GM10266 (cell line): ENCODE results near the gene TIMP3.

Experiments
- DNase-seq: peaks from one replicate; pipeline ENCODE4 v3.0.0; 2012; ENCODE audit errors: extremely low spot score
- TF ChIP-seq, protein P1 (sequence below): IDR thresholded peaks from 2 replicates; pipeline ENCODE4 v1.5.1; 2012; ENCODE audit warnings: mild to moderate bottlenecking, low read depth; ENCODE audit not compliant: control insufficient read depth, insufficient read depth; ENCODE audit errors: missing control alignments

TIMP3 gene

GRCh38 chr22:32850591-32851517, 49.3 kb downstream of the TIMP3 start:
- TF ChIP-seq, protein P1, sequence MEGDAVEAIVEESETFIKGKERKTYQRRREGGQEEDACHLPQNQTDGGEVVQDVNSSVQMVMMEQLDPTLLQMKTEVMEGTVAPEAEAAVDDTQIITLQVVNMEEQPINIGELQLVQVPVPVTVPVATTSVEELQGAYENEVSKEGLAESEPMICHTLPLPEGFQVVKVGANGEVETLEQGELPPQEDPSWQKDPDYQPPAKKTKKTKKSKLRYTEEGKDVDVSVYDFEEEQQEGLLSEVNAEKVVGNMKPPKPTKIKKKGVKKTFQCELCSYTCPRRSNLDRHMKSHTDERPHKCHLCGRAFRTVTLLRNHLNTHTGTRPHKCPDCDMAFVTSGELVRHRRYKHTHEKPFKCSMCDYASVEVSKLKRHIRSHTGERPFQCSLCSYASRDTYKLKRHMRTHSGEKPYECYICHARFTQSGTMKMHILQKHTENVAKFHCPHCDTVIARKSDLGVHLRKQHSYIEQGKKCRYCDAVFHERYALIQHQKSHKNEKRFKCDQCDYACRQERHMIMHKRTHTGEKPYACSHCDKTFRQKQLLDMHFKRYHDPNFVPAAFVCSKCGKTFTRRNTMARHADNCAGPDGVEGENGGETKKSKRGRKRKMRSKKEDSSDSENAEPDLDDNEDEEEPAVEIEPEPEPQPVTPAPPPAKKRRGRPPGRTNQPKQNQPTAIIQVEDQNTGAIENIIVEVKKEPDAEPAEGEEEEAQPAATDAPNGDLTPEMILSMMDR = no peak
- no peak for DNase-seq

GRCh38 chr22:32852395-32853251, 51.1 kb downstream of the TIMP3 start:
- DNase-seq = no peak
- TF ChIP-seq, protein P1 = no peak

GRCh38 chr22:32853662-32854061, 52.2 kb downstream of the TIMP3 start:
- DNase-seq = no peak

GRCh38 chr22:32854351-32854804, 52.9 kb downstream of the TIMP3 start:
- TF ChIP-seq, protein P1 = no peak
- DNase-seq = no peak

More at GRCh38 chr22:32853662-32854061, 52.2 kb downstream of the TIMP3 start:
- TF ChIP-seq, protein P1 = no peak

GRCh38 chr22:32855045-32855756, 53.7 kb downstream of the TIMP3 start:
- DNase-seq = no peak
- TF ChIP-seq, protein P1 = no peak

GRCh38 chr22:32858121-32858703, 56.7 kb downstream of the TIMP3 start:
- TF ChIP-seq, protein P1 = no peak
- no peak for DNase-seq
